NAMALWA (cell line): Measurements from ENCODE around the gene RASA3.

ENCODE experiments used
- DNase-seq: peaks from one replicate; pipeline ENCODE4 v3.0.0-alpha.2; 2015; ENCODE audit warnings: low spot score

RASA3 gene

DNA sequence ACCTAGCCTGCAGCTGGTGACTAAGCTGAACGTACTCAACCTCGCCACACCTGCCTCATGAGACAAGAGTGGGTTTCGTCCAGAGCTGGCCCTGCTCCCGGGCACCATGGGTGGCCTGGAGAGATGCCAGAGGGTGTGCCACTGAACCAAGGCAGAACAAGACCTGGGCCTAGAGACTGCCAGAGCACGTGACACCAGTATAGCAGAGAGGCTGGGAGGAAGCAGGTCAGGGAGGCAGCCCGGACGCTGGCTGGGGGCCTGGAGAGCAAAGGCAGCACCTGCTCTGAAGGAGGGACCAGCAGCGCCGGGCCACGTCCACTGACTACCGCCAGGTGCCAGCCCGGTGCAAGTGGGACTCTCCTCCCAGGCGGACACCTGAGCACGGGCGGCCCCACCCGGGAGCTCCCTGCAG lies 151.2 kb downstream of the RASA3 start:
- no peak for DNase-seq

DNA sequence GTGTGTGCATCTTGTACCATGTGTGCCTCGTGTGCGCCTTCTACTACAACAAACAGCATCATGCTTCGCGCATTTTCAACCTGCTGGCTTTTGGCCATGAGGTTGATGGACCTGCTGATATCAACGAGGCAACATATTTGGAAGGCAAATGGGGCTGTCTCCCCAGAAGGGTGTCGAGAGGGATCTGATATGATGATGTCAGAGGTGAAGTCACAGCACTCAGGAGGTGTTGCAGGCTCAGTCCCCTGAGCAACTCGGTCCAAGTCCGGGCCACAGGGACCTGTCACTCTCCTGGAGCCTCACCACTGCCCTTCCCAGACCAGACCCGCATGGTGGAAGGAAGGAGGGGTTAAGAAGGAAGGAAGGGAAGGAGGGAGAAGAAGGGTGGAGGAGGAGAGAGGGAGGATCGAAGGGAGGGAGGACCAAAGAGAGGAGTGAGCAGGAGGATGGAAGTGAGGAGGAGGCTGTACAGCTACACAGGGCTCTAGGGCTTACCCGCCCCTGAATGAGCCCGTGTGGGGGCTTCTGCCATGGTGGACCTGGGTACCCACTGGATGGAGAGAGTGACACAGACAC lies 151.8 kb downstream of the RASA3 start:
- no peak for DNase-seq

DNA sequence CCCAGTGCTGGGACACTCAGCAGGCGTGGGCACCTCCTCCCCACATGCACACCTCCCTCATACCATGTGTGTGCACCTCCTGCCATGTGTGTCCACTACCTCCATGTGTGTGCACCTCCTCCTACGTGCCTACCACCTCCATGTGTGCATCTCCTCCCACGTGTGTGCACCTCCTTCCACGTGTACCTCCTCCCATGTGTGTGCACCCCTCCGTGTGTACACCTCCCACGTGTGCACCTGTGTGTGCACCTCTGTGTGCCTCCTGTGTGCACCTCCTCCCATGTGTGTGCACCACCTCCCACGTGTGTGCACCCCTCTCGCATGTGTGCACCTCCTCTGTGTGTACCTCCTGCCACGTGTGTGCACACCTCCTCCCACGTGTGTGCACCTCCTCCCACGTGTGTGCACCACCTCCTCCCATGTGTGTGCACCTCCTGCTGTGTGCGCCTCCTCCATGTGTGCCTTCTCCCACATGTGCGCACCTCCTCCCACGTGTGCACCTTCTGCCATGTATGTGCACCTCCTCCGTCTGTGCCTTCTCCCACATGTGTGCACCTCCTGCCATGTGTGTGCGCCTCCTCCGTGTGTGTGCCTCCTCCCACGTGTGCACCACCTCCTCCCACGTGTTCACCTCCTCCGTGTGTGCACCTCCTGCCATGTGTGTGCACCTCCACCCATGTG lies 152.5 kb downstream of the RASA3 start:
- no peak for DNase-seq

DNA sequence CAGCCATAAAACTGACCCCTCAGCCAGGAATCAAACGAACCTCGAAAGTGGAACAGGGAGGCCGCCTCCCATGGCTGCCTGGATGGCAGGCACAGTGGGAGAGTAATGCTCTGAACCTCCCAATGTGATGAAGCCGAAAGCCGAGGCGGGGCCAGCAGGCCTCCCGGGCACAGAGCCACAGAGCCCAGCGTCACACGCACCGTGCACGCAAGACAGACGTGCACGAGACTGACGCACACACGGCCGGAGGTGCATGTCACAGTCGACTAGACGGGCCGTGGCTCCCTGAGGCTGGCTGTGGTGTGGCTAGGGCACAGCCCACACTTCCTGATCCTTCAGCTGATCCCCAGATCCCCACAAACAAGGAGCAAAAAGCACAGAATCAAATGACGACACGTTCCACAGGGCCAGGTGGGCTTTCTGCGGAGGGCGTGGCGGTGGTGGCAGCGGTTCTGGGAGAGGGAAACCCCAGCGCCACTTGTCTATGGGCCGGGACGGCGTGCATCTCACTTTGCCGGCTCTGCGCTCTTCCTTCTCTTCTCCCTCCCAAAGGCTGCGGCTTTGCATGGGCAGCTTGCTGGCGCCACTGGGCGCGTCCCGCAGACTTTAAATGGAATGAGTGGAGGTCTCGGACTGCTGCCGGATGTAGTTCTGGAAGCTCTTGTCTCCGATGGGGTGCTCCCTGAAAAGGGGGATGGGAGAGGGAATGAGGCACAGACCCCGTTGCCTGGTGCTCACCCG lies 153.5 kb downstream of the RASA3 start:
- DNase-seq: no peak

DNA sequence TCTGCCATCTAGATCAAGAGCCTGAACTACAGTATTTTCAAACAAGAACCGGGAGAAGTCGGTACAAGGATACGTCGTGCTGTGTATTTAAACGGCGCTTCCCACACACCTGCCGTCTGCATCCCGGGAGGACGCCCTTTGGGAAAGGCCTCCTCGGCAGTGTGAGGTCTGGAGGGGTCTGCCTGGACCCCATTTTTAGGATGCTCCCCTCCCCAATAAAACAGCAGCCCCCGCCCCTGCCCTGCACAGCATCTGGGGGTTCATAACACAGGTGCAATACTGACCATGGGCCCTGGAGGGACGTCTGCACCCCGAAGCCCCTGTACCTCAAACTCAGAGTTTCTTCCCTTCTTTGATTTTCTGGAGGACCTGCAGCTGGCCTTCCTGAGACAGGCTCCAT lies 154.4 kb downstream of the RASA3 start:
- DNase-seq: no peak

DNA sequence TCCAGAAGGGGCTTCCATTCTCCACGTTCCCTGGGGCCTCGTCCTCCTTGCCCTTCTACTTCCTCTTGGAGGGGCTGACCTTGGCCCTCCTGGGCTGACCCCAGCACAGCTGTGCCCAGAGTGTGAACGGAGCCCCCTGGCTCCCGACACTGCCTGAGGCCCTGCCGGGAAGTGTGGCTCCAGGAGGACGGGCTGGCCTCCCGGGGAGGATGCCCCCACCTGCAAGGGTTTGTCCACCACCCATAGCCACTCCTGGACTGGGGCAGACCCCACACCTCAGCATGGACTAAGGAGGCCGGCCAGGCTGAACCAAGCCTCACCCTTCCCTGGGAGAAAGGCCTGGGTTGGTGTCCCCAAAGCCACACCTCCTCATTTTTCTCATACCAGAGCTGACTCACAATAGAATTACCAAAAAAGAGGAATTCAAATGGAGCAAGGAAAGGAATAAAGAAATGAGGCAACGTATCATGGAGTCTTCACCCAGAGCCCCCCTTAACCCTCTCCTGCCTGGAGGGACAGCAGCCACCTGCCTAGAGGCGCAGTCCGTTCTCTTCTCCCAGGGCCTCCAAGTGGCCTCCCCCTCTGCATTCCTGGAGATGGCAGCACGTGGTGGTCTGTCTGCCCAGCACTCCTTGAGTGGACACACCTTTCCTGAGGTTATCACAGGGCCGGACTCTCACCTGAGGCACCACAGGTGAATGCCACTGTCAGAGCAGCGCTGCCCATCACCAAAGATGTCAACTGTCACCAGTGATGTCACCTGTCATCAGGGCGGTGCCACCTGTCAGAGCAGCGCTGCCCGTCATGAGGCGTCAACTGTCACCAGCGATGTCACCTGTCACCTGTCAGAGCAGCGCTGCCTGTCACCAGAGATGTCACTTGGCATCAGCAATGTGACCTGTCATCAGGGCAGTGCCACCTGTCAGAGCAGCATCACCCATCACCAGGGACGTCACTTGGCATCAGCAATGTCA lies 155.4 kb downstream of the RASA3 start:
- no peak for DNase-seq

DNA sequence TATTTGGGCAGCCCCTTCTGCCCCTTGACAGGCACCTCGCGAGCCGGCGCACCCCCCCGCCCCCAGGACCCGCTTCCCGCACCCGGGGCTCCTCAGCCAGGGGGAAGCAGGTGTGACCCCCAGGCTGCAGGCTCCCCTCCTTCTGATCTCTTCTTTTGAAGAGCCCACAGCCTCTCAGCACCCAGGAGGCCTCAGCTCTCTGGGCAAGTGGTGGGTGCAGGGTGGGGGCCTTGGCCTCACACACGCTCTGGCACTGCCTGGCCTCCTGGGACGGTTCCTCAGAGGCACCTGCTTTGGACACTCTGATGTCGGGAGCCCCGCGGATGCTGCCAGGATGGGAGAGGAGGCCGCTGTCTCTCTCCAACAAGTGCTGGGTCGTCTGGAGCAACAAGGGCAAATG lies 157.0 kb downstream of the RASA3 start:
- no peak for DNase-seq

DNA sequence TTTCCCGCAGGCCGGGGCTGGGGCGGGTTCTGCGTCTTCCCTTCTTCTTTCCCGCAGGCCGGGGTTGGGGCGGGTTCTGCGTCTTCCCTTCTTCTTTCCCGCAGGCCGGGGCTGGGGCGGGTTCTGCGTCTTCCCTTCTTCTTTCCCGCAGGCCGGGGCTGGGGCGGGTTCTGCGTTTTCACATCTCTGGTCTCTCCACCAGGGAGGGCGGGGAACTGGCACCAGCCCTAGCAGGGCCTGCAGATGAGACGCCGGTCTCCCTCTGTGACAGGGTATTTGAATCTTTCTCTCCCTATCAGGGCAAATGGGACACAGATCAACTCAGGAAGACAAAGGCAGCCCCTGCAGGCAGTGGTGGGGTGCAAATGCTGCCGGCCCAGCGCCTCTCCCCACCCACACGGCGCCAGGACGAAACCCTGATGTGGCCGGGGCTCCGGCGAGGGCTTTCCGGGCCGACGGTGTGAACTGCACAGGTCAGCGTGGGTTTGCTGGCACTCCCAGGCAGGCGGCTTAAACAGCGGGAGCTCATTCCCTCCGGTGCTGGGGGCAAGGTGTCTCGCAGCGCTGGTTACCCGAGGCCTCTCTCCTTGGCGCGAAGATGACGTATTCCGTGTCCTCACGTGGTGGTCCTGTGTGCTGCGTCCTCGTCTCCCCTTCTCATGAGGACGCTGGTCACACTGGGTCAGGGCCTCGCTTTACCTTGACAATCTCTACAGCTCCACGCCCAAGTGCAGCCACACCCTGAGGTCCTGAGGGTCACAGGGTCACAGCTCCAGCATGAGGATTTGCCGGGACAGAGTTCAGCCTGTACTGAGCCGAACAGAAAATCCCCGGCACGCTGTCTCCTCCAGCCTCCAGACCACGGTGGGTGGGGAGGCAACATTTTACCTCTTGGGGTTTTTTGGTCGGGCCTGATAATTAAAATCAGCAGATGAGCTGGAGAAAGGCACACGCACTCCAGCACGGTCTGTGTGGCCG lies 157.8 kb downstream of the RASA3 start:
- no peak for DNase-seq

DNA sequence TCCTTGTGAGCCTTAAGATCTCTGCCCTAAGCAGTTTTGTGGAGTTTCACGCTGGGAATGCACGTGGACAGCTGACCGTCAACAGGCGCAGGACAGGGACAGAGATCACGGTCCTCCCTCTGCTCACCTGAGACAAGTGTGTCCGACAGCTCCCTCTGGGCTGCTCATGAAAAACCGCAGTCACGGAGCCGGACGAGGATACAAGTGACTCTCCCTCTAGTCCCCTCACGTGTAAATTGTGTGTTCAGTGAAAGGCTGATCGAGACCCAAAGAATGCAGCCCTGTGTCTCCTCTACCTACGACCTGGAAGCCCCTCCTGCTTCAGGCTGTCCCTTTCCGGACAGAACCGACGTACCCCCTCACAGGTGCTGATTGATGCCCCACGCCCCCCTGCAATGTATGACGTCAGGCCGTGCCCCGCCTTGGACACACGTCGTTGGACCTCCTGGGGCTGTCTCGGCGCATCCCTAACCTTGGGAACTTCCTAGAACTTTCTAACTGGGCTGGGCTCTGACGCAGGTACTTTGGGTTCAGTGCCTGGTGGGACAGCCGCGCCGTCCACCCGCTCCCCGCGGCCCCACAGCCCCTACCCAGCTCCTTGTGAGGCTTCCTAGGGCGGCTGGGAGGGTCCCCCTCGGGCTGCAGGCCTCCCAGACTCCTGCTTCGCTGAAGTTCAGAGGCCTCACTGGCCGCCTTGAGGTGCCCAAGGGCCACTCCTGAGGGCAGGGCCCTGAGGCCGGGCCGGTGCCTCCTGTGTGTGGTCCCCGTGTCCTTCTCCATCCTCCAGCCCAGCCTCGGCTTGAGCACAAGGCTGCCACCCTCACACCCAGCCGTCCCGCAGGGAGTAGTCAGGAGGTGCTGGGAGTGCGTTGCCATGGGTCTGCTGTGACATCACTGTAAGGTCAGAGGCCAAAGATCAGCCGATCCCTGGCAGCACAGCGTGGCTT lies 158.9 kb downstream of the RASA3 start, which contains the start of gene C13orf46:
C13orf46 (minus strand) TSS at position 859 of the 947 bp plus-strand sequence; CDS start at position 780, 79 bp downstream.
- DNase-seq: no peak

DNA sequence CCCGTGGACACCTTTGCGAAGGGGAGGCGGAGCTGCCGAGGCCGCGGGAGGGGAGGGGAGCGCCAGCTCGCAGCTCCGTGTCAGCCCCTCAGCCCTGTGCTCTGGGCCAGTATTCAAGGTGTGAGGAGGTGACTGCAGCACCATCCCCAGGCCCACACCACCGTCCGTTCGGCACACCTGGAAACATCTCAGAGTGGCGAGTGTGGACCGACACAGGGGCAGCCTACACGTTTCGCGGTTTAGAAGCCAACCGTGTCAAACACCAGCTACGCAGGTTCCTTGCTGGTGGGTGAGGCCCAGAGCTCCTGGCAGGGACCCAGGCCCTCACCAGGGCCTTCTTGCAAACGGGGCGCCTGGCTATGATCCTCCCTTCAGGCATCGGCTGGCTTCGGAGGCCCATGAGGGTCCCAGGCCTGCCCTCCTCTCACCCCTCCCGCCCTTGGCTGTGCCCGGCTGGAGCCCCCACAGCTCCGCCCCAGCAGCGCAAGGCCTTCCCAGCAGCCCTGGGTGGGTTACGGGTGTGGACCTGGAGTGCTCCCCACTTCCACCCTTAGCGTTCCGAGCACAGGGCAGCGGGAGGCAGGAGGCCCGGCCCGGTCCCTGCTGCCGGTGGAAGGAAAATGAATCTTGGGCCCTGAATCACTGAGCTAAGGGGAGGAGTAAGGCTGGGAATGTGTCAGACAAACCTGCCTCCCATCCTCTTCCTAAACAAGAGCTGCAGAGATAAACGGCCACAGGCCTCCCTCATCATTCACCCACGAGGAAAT lies 159.8 kb downstream of the RASA3 start:
- no peak for DNase-seq

DNA sequence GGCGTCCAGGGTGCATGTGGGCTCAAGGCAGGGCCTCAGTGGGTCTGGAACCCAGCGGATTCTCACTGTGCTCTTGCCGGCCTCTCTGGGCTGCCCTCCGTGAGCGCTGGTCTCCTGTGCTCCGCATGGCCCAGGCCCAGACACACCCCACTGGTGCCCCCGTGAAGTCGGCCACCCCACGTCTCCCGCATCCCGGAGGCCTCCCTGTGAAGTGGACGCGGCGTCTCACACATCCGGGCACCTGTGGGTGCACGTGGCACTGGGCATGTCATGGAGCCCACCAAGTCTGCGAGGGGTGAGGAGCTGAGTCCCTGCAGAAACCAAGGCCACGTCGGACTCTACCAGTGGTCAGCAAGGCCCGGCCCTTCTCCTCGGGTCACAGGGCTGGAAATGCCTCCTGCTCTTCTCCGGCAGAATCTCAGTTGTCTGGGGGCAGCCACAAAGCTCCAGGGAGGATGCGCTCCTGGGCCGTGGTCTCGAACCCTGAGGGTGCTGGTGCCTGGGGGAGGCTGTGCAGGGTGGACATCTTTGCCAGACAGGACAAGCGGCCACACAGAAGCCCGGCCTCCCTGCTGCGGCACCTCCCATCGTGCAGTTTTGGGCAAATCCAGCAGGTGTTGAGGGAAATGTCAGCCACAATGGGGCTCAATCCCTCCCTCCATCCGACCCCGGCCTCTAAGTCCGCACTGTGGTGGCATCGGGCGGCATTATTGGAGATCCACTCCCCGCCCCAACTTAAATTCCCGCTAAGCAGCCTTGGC lies 160.8 kb downstream of the RASA3 start:
- no peak for DNase-seq

DNA sequence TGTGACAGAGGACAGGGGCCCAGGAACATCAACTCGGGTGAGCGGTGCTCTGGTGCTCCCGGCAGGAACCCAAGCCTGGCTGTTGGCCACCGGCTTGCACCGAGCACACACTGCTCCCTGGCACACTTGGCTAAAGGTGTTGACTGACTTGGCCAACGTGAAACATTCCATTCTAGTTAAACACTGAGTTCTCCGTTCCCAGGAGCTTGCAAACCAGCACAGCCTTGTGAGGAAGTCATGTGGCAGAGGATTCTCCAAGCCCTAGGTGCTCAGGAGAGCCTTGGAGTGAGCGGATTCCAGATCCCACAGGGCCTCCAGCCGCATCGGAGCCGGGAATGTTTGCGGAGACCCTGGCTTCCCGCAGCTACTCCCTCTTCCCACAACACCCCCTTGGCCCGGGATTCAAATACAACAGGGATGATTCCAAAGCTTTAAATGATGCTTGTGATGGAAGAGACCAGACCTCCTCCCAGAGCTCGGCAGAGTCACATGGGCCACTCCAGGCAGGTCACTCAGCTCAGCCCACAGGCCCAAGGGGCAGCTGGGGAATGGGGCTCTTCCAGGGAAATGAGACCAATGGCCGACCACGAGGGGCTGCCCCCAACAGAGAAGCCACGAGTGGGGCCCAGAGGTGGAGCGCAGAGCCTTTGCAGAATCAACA lies 161.5 kb downstream of the RASA3 start:
- no peak for DNase-seq

DNA sequence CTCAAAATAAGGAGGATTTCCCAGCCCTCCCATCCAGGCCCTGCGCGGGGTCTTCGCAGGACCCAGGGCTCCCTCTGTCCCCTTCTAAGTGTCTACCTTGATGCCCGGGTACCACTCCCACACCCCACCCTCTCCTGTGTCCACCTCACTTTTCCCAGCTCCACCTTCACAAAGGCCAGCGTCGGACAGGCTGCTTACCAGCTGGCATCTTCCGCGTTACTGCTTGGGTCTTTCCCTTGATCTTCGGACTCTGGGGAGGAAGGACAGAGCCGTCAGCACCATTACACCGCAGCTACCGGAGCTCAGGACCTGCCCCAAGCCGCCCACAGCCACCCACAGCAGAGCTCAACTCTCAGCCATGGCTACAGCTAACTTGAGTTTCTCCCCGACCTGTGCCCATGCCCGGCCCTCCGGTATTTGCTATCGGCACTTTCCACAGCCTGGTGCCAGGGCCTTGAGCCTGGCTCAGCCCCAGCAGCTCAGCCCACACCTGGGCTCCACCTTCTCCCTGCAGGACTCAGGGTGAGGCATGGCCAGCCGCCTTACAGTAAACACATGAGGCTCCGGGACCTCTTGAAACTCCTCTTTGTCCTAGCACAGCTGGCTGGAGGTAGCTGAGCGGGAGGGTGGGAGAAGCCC lies 162.3 kb downstream of the RASA3 start:
- DNase-seq: no peak

DNA sequence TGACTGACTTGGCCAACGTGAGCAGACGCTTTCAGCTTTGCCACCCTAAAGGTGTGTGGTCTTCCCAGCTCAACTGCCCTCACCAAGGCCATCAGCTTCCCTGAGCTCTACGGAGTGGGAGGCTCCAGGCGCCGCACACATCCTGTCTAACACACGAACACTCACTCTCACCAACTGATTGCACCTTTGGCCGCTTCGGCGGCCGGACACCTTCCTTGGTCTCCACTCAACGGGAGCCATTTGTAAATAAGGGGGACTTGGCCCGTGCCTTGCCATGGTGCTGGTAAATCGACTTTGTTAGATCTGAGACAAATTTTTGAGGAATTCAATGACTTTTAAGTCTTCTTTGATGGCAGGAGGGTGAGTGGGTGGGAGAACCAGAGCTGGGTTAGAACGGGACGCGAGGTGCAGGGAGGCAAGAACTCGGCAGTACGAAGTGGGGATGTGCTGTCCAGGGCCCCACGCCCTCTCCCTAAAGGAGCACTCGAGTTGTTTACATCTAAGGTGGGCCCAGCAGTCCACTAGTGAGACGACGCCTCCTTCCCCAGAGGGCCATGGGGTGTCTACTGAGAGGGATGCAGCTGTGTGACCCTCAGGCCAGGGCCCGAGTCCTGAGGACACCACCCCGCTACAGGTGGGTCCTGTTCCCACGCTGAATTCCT lies 163.0 kb downstream of the RASA3 start:
- DNase-seq: no peak

DNA sequence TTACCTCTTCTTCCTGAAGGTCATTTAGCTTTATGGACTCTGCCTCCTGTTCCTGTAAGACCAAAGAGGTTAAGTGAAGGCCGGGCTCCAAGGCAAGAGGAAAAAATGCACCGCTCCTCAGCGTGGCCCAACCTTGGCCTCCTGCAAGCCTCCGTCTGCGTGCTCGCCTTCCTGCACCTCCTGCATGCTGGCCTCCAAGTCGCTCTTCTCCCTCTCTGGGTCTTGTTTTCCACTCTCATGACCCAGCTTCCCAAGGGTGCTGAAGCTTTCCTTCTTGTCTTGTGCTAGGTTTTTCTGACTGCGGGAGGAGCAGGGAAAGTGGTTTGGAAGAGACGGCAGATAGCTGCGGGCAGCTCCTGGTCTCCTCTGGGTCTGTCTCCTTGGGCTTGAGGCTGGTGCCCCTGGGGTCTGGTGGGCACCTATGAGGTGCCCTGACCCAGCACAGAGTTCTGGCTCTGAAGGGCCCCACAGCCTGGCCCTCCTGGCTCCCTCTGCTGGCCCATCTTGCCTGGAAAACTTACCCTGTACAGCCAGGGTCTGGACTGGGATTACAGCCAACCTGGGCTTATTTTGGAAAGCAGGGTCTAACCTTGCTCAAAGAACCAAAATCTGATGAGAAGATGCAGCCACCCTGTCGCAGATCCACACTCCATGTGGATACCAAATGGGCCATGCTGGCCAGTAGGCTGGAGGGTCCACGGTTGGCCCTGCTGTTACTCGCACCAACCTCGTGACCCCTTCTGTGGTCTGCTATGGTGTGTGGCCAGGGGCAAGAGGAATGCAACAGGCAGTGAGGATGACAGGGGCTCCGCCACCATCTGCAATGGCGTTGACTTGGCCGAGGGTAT lies 163.7 kb downstream of the RASA3 start:
- DNase-seq: no peak
